Measurements from ENCODE around the gene MTOR. TPM values are rescaled to one million over a fixed set of nuclear protein-coding genes. Genes with fewer than 3 reads are reported as not detected.

MTOR gene
- 12.3 to 14.4 TPM (median 13.3 TPM) in 5 replicates for total RNA-seq (2022; extraction: Qiagen RNA extraction)

GRCh38 chr1:11262171-11263049 lies at the start of gene MTOR:
Gene MTOR (minus strand): TSS chr1:11262551. CDS start chr1:11259409, 3,142 bp downstream.

GRCh38 chr1:11272832-11273594 lies 10.7 kb upstream of the MTOR start, which contains the start of gene UBIAD1:
Gene UBIAD1 (plus strand): TSS chr1:11273198. CDS start chr1:11273532, 334 bp downstream.

GRCh38 chr1:11188858-11189451 lies 73.4 kb downstream of the MTOR start, which contains the start of gene ANGPTL7:
Gene ANGPTL7 (plus strand): TSS chr1:11189355. CDS start chr1:11189580, 225 bp downstream.

GRCh38 chr1:11099310-11100148 lies 162.8 kb downstream of the MTOR start, which contains the start of gene EXOSC10:
Gene EXOSC10 (minus strand): TSS chr1:11099869. CDS start chr1:11099831, 38 bp downstream.

GRCh38 chr1:11059968-11060830 lies 202.2 kb downstream of the MTOR start, which contains the start of gene SRM:
Gene SRM (minus strand): TSS chr1:11060018. CDS start chr1:11059943, 75 bp downstream.

Other genes with a start within 250 kb of the MTOR start
- 168 to 213 TPM (median 192 TPM) in 5 replicates for gene TARDBP, start 249.9 kb downstream of the MTOR start, total RNA-seq (2022; extraction: Qiagen RNA extraction)
- gene MASP2, start 215.3 kb downstream of the MTOR start, total RNA-seq (2022; extraction: Qiagen RNA extraction) = 0.10 to 0.21 TPM (median 0.17 TPM) in 4 of 5 replicates, not detected in the other
- gene SRM, start 202.5 kb downstream of the MTOR start, total RNA-seq (2022; extraction: Qiagen RNA extraction) = 139 to 230 TPM (median 194 TPM) in 5 replicates
- gene EXOSC10, start 162.7 kb downstream of the MTOR start, total RNA-seq (2022; extraction: Qiagen RNA extraction) = 34.3 to 40.1 TPM (median 36.1 TPM) in 5 replicates
- not detected in 5 replicates for gene ANGPTL7, start 73.2 kb downstream of the MTOR start, total RNA-seq (2022; extraction: Qiagen RNA extraction)
- 14.2 to 17.5 TPM (median 16.6 TPM) in 5 replicates for gene UBIAD1, start 10.6 kb upstream of the MTOR start, total RNA-seq (2022; extraction: Qiagen RNA extraction)
- gene DISP3, start 216.6 kb upstream of the MTOR start, total RNA-seq (2022; extraction: Qiagen RNA extraction) = 0.10 to 0.42 TPM (median 0.21 TPM) in 5 replicates

Measured in A549 treated with Mapracorat at 1 μM for 4 hours (cell line).